Left colon (tissue), 2 donors: ENCODE measurements around the gene USP33. TPM values are rescaled to one million over a fixed set of nuclear protein-coding genes. Genes with fewer than 3 reads are reported as not detected.
"Not testable (repeated sequence)": the region's sequence is repeated elsewhere in the genome, so short reads cannot be mapped to it uniquely, and the experiment has no call there.

ENCODE experiments used
- ATAC-seq: fragments of 200-7000 bp; cut with Tn5 transposase; one replicate; pipeline ENCODE4 v1.9.1; 2020; ENCODE audit warnings: mild to moderate bottlenecking, moderate library complexity
- DNase-seq, 2 donors: peaks; one replicate each; pipeline ENCODE4 v3.0.0-alpha.2; 2020
- intact Hi-C, 2 donors: fragments of 100-400 bp; cut with DNase I in 1 of 2; cut with micrococcal nuclease in 1 of 2; formaldehyde crosslinking; loops; one replicate each; pipeline versions ENCODE4 v1.11.2 to v1.14.0; 2022; cut with DNase I, micrococcal nuclease
- total RNA-seq, 2 donors: library from RNA; stranded (reverse); fragmentation: NEBNext Ultra II Directional; extraction: Animal tissue kit (Norgen Biotek cat#: 25700); gene quantifications; one replicate each; pipeline ENCODE4 v1.2.1, GENCODE V29; 2021
- donor health status: DM: no; HTN: no; CAD: no.
- donor health status: DM: yes; HTN: yes; CAD: no.

USP33 gene
- total RNA-seq, 2 donors from 2014 or later, result 56.8 to 63.5 TPM

- ATAC-seq, result no peak
- intact Hi-C loops, result no loop called here
- DNase-seq, result no peak
Measured at GRCh38 chr1:77678660-77679610, 80.7 kb downstream of the USP33 start.

- DNase-seq, ATAC-seq, intact Hi-C loops: not testable (repeated sequence)
Measured at GRCh38 chr1:77674807-77675206, 84.8 kb downstream of the USP33 start.

- ATAC-seq, result no peak
- no peak for DNase-seq
- intact Hi-C loops, result no loop called here
Measured at GRCh38 chr1:77673716-77674355, 85.8 kb downstream of the USP33 start.

- intact Hi-C loops, result no loop called here
- DNase-seq (no peak), ATAC-seq (no peak)
Measured at GRCh38 chr1:77673030-77673429, 86.6 kb downstream of the USP33 start.

GRCh38 chr1:77672374-77672773 is 87.3 kb downstream of the USP33 start:
- intact Hi-C loops, result no loop called here
- DNase-seq (no peak), ATAC-seq (no peak)

GRCh38 chr1:77671836-77672235 is 87.8 kb downstream of the USP33 start:
- intact Hi-C loops, result no loop called here
- ATAC-seq (no peak), DNase-seq (no peak)

GRCh38 chr1:77670330-77670729 is 89.3 kb downstream of the USP33 start:
- DNase-seq (no peak), ATAC-seq (no peak)
- intact Hi-C loops, result no loop called here

- intact Hi-C loops, result no loop called here
- ATAC-seq, result no peak
- no peak for DNase-seq
Measured at GRCh38 chr1:77668924-77669449, 90.7 kb downstream of the USP33 start.

- intact Hi-C loops, result no loop called here
- ATAC-seq, result no peak
- DNase-seq, result no peak
Measured at GRCh38 chr1:77664939-77665516, 94.6 kb downstream of the USP33 start.

GRCh38 chr1:77661696-77662095 is 98.0 kb downstream of the USP33 start:
- ATAC-seq (no peak), DNase-seq (no peak)
- intact Hi-C loops, result no loop called here

GRCh38 chr1:77659879-77660593 is 99.6 kb downstream of the USP33 start:
- intact Hi-C loops, result no loop called here
- ATAC-seq (no peak), DNase-seq (no peak)

GRCh38 chr1:77658271-77658670 is 101.4 kb downstream of the USP33 start:
- intact Hi-C loops, result no loop called here
- no peak for ATAC-seq
- no peak for DNase-seq

GRCh38 chr1:77655431-77655974 is 104.1 kb downstream of the USP33 start:
- DNase-seq, result no peak

GRCh38 chr1:77652970-77653516 is 106.6 kb downstream of the USP33 start:
- intact Hi-C loops, result no loop called here
- peak; percentile 25 for ATAC-seq
- no peak for DNase-seq

More at GRCh38 chr1:77655431-77655974, 104.1 kb downstream of the USP33 start:
- intact Hi-C loops, result no loop called here
- ATAC-seq, result peak; percentile 48

GRCh38 chr1:77652268-77652667 is 107.4 kb downstream of the USP33 start:
- intact Hi-C loops, result no loop called here
- ATAC-seq, result no peak
- no peak for DNase-seq

- ATAC-seq (no peak), DNase-seq (no peak)
- intact Hi-C loops, result no loop called here
Measured at GRCh38 chr1:77649127-77649526, 110.5 kb downstream of the USP33 start.

- DNase-seq, intact Hi-C loops: not testable (repeated sequence)
Measured at GRCh38 chr1:77646224-77646623, 113.4 kb downstream of the USP33 start.

More at GRCh38 chr1:77646224-77646623, 113.4 kb downstream of the USP33 start:
- ATAC-seq, result not testable (repeated sequence)
